ENCODE results near the gene PLPP4.

PLPP4 gene

DNA sequence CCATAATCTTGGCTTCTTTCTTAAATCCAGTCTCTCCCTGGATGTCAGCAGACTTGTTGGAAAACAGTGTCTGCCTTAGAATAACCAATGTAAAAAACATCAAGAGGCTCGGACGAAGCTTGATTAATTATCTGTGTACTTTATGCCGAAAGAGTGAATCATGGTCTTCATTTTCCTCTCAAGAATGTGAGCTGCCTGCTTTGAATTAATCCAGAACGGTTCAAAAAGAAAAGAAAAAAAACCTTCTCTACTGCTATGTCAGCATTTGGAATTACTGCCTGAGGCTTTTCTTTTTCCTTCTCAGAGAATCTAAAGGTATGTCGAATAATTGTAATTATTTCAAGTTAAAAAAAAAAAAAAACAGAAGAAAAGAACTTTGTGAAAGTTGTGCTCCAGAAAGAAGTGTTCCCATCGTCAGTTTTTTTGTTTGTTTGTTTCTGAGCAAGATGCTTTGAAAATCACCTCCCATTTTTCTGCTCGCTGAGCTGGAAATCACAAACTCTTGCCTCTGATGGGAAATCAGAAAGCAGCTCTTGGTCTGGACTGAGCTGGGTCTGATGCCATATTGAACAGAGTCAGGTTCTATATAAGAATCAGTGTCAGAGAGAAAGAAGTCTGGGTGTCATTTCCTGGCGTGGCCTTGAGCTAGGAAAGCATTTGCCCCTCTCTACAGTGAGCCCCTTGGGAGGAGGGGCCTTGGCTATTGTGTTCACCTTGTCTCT lies 20.2 kb downstream of the PLPP4 start:
- no peaks in the 10 kb centered on the region for H3K4me1 ChIP-seq (ENCODE audit: control insufficient read depth, insufficient read depth, low read length)
- TF ChIP-seq MEIS1 (CRISPR knock-in tag; IDR thresholded peaks at IDR 0.05; ENCODE audit: borderline replicate concordance) = no peak
- no peak for TF ChIP-seq ZNF610 (tag by site-specific recombination; IDR thresholded peaks at IDR 0.05; ENCODE audit: borderline replicate concordance)
- no peak for TF ChIP-seq ZNF768 (tag by site-specific recombination; IDR thresholded peaks at IDR 0.05)
- TF ChIP-seq ZBTB20 (tag by site-specific recombination; IDR thresholded peaks at IDR 0.05) = no peak
- no peak for TF ChIP-seq ZNF654 (tag by site-specific recombination; IDR thresholded peaks at IDR 0.05; ENCODE audit: low read depth)
- TF ChIP-seq HOXA7 (CRISPR knock-in tag; IDR thresholded peaks at IDR 0.05; ENCODE audit: borderline replicate concordance) = no peak
- no peaks in the 10 kb centered on the region for H3K9me3 ChIP-seq (ENCODE audit: control insufficient read depth, insufficient read depth, low read depth, low read length)
- ChIA-PET POLR2A (interaction anchor here (0.6 kb wide), 1 partner anchor 9 kb away, joined by 4 read pairs; no protein-coding TSS in a partner anchor), CTCF (interaction anchor here (0.6 to 1.1 kb wide), 2 partner anchors 44 to 82 kb away, joined by 6 to 13 read pairs; no protein-coding TSS in a partner anchor)
- no peak overlapping the region for H3K27ac ChIP-seq (ENCODE audit: extremely low read depth, low read depth, low read length)
- H3K36me3 ChIP-seq (ENCODE audit: control insufficient read depth in 2 of 2, insufficient read depth in 1 of 2, low read length in 2 of 2) = no peaks in the 10 kb centered on the region
- H3K4me3 ChIP-seq (ENCODE audit: low read depth, low read length) = no peak overlapping the region

DNA sequence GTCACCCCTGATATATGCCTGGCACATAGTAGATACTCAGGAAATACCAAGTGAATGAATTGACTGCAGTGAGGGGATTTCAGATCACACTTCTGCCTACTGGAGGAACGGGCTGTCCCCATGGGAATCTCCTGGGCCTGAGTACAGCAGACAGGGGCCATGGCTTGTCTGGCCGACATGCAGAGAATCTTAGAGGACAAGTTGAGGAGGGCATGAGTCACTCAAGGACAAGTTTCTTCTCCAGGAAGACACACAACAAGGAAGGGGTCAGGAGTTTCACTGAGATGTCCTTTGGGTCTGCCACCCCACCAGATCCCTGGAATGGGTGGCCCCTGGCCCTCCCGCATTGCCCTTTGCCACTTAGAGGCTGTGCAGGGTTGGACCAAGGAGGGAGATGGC lies 20.7 kb downstream of the PLPP4 start:
- Histone ChIP-seq H3K27ac (ENCODE audit: extremely low read depth, low read depth, low read length) (no peak overlapping the region), H3K4me1 (ENCODE audit: control insufficient read depth, insufficient read depth, low read length) (no peaks in the 10 kb centered on the region), H3K36me3 (ENCODE audit: control insufficient read depth in 2 of 2, insufficient read depth in 1 of 2, low read length in 2 of 2) (no peaks in the 10 kb centered on the region), H3K9me3 (ENCODE audit: control insufficient read depth, insufficient read depth, low read depth, low read length) (no peaks in the 10 kb centered on the region), H3K4me3 (ENCODE audit: low read depth, low read length) (no peak overlapping the region)
- CTCF ChIA-PET = interaction anchor here (0.6 to 1.1 kb wide), 2 partner anchors 45 to 81 kb away, joined by 6 to 13 read pairs; no protein-coding TSS in a partner anchor
- POLR2A ChIA-PET = interaction anchor here (0.6 kb wide), 1 partner anchor 8 kb away, joined by 4 read pairs; no protein-coding TSS in a partner anchor
- TF ChIP-seq, protein P1, sequence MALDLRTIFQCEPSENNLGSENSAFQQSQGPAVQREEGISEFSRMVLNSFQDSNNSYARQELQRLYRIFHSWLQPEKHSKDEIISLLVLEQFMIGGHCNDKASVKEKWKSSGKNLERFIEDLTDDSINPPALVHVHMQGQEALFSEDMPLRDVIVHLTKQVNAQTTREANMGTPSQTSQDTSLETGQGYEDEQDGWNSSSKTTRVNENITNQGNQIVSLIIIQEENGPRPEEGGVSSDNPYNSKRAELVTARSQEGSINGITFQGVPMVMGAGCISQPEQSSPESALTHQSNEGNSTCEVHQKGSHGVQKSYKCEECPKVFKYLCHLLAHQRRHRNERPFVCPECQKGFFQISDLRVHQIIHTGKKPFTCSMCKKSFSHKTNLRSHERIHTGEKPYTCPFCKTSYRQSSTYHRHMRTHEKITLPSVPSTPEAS (tag by site-specific recombination; IDR thresholded peaks at IDR 0.05) = no peak

DNA sequence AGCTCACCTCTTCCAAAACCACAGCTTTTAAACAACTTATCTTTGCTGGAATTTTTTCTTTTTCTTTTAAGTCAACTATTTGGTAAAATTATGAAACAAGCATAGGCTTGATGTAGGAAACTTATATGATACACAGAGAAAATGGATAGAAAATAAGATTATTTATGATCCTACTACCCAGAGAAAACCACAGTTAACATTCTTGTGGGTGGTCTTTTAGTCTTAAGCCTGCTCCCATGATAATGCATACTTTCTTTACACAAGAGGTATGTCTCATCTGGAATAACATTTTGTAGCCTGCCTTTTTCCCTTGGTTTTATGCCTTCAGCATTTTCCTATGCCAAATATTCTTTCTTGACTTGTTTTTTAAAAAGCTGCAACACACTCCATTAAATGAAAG lies 21.4 kb downstream of the PLPP4 start:
- ChIA-PET POLR2A (no interaction called here), CTCF (no interaction called here)
- Histone ChIP-seq H3K36me3 (ENCODE audit: control insufficient read depth in 2 of 2, insufficient read depth in 1 of 2, low read length in 2 of 2) (no peaks in the 10 kb centered on the region), H3K4me1 (ENCODE audit: control insufficient read depth, insufficient read depth, low read length) (no peaks in the 10 kb centered on the region), H3K27ac (ENCODE audit: extremely low read depth, low read depth, low read length) (no peak overlapping the region), H3K4me3 (ENCODE audit: low read depth, low read length) (no peak overlapping the region), H3K9me3 (ENCODE audit: control insufficient read depth, insufficient read depth, low read depth, low read length) (no peaks in the 10 kb centered on the region)
- no peak for TF ChIP-seq FEZF1 (tag by site-specific recombination; IDR thresholded peaks at IDR 0.05)
- no peak for TF ChIP-seq ZSCAN23 (tag by site-specific recombination; IDR thresholded peaks at IDR 0.05)
- TF ChIP-seq ZNF596 (tag by site-specific recombination; IDR thresholded peaks at IDR 0.05) = no peak

DNA sequence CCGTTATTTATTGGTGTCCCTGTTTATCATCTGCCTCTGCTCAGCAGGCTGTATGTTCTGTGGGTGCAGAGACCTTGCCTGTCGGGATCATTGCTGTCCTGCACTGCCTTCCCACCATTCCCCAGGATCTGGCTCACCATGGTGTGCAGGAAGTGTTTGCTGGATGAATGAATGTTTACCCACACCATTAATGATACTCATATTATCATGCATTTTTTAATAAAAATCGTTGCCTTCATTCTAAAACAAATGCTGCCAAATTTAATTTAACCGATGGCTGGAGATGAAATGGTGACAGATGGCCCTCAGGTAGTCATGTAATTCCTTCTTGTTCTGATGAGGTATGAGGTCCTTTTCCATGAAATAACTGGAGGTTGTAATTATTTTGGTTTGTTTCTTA lies 22.5 kb downstream of the PLPP4 start:
- ChIA-PET CTCF (no interaction called here), POLR2A (no interaction called here)
- H3K9me3 ChIP-seq (ENCODE audit: control insufficient read depth, insufficient read depth, low read depth, low read length) = no peaks in the 10 kb centered on the region
- no peaks in the 10 kb centered on the region for H3K36me3 ChIP-seq (ENCODE audit: control insufficient read depth in 2 of 2, insufficient read depth in 1 of 2, low read length in 2 of 2)
- no peak overlapping the region for H3K27ac ChIP-seq (ENCODE audit: extremely low read depth, low read depth, low read length)
- H3K4me1 ChIP-seq (ENCODE audit: control insufficient read depth, insufficient read depth, low read length) = no peaks in the 10 kb centered on the region
- H3K4me3 ChIP-seq (ENCODE audit: low read depth, low read length) = no peak overlapping the region
- TF ChIP-seq ZNF610 (tag by site-specific recombination; IDR thresholded peaks at IDR 0.05; ENCODE audit: borderline replicate concordance) (no peak), ZNF426 (tag by site-specific recombination; IDR thresholded peaks at IDR 0.05) (no peak), ZNF169 (tag by site-specific recombination; IDR thresholded peaks at IDR 0.05) (no peak), MZF1 (tag by site-specific recombination; IDR thresholded peaks at IDR 0.05; ENCODE audit: borderline replicate concordance) (no peak), ZNF785 (tag by site-specific recombination; IDR thresholded peaks at IDR 0.05) (no peak), KLF16 (tag by site-specific recombination; IDR thresholded peaks at IDR 0.05) (no peak), TRIM28 (IDR thresholded peaks at IDR 0.05; ENCODE audit: borderline replicate concordance, low read length) (no peak), SETDB1 (IDR thresholded peaks at IDR 0.05; ENCODE audit: insufficient read length, low read length) (no peak), ZIC2 (tag by site-specific recombination; IDR thresholded peaks at IDR 0.05) (no peak), ZNF184 (tag by site-specific recombination; IDR thresholded peaks at IDR 0.05) (no peak), ZNF624 (tag by site-specific recombination; IDR thresholded peaks at IDR 0.05) (no peak), GLI2 (tag by site-specific recombination; IDR thresholded peaks at IDR 0.05; ENCODE audit: borderline replicate concordance, low read depth) (no peak), SALL2 (tag by site-specific recombination; IDR thresholded peaks at IDR 0.05; ENCODE audit: borderline replicate concordance) (no peak), ZSCAN30 (tag by site-specific recombination; IDR thresholded peaks at IDR 0.05) (no peak)
- TF ChIP-seq, protein P2, sequence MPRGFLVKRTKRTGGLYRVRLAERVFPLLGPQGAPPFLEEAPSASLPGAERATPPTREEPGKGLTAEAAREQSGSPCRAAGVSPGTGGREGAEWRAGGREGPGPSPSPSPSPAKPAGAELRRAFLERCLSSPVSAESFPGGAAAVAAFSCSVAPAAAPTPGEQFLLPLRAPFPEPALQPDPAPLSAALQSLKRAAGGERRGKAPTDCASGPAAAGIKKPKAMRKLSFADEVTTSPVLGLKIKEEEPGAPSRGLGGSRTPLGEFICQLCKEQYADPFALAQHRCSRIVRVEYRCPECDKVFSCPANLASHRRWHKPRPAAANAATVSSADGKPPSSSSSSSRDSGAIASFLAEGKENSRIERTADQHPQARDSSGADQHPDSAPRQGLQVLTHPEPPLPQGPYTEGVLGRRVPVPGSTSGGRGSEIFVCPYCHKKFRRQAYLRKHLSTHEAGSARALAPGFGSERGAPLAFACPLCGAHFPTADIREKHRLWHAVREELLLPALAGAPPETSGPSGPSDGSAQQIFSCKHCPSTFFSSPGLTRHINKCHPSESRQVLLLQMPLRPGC (tag by site-specific recombination; IDR thresholded peaks at IDR 0.05) = no peak
- TF ChIP-seq, protein P3, sequence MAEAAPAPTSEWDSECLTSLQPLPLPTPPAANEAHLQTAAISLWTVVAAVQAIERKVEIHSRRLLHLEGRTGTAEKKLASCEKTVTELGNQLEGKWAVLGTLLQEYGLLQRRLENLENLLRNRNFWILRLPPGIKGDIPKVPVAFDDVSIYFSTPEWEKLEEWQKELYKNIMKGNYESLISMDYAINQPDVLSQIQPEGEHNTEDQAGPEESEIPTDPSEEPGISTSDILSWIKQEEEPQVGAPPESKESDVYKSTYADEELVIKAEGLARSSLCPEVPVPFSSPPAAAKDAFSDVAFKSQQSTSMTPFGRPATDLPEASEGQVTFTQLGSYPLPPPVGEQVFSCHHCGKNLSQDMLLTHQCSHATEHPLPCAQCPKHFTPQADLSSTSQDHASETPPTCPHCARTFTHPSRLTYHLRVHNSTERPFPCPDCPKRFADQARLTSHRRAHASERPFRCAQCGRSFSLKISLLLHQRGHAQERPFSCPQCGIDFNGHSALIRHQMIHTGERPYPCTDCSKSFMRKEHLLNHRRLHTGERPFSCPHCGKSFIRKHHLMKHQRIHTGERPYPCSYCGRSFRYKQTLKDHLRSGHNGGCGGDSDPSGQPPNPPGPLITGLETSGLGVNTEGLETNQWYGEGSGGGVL (tag by site-specific recombination; IDR thresholded peaks at IDR 0.05) = no peak

Measured in HEK293 (cell line).